Neural progenitor cell (in vitro differentiated cells): ENCODE results near the gene CHRNA7. TPM values are rescaled to one million over a fixed set of nuclear protein-coding genes. Genes with fewer than 3 reads are reported as not detected.
"Not testable (repeated sequence)": the region's sequence is repeated elsewhere in the genome, so short reads cannot be mapped to it uniquely, and the experiment has no call there.

ENCODE experiments used
- DNase-seq: peaks from one replicate; pipeline ENCODE4 v3.0.0-alpha.2; 2016; ENCODE audit warnings: low spot score
- H2AFZ ChIP-seq: fragments of 200-600 bp; sonication (generic); replicated peaks from 2 replicates; pipeline ENCODE4 v1.6.1; 2016; ENCODE audit warnings: antibody characterized with exemption
- H3F3A ChIP-seq: fragments of 200-600 bp; sonication (generic); 2 replicates; pipeline ENCODE4 v1.6.1; 2016; ENCODE audit warnings: antibody characterized with exemption, low read depth
- H3K27ac ChIP-seq: fragments of 200-600 bp; sonication (generic); 2 replicates; pipeline ENCODE4 v1.5.1; 2016; ENCODE audit warnings: mild to moderate bottlenecking
- H3K27me3 ChIP-seq: fragments of 200-600 bp; sonication (generic); 2 replicates; pipeline ENCODE4 v1.6.1; 2016; ENCODE audit warnings: mild to moderate bottlenecking, moderate library complexity
- H3K36me3 ChIP-seq: fragments of 200-600 bp; sonication (generic); 2 replicates; pipeline ENCODE4 v1.5.1; 2016
- H3K4me1 ChIP-seq: fragments of 200-600 bp; sonication (generic); 2 replicates; pipeline ENCODE4 v1.6.1; 2016; ENCODE audit warnings: mixed run types
- H3K4me2 ChIP-seq: fragments of 200-600 bp; sonication (generic); 2 replicates; pipeline ENCODE4 v1.6.1; 2016
- H3K4me3 ChIP-seq: fragments of 200-600 bp; sonication (generic); 2 replicates; pipeline ENCODE4 v1.5.1; 2016
- H3K79me2 ChIP-seq: fragments of 200-600 bp; sonication (generic); 2 replicates; pipeline ENCODE4 v1.6.1; 2016; ENCODE audit warnings: low read depth
- H3K9ac ChIP-seq: fragments of 200-600 bp; sonication (generic); 2 replicates; pipeline ENCODE4 v1.6.1; 2016
- H3K9me3 ChIP-seq: fragments of 200-600 bp; sonication (generic); 2 replicates; pipeline ENCODE4 v1.5.1; 2016; ENCODE audit warnings: low read depth
- H4K20me1 ChIP-seq: fragments of 200-600 bp; sonication (generic); 2 replicates; pipeline ENCODE4 v1.6.1; 2016; ENCODE audit warnings: low read depth
- H3K27ac Mint-ChIP-seq: 3 replicates; pipeline ENCODE4 v1.8.0; 2021; ENCODE audit warnings: mixed read lengths
- H3K27me3 Mint-ChIP-seq: 2 replicates; pipeline ENCODE4 v1.8.0; 2022; ENCODE audit warnings: low read depth, mild to moderate bottlenecking, inconsistent platforms, moderate library complexity, mixed read lengths; ENCODE audit not compliant: insufficient read depth
- H3K36me3 Mint-ChIP-seq: 3 replicates; pipeline ENCODE4 v1.8.0; 2021; ENCODE audit warnings: mixed read lengths
- H3K4me1 Mint-ChIP-seq: 3 replicates; pipeline ENCODE4 v1.8.0; 2021; ENCODE audit warnings: mixed read lengths
- H3K4me3 Mint-ChIP-seq: 3 replicates; pipeline ENCODE4 v1.8.0; 2021; ENCODE audit warnings: mild to moderate bottlenecking, moderate library complexity, mixed read lengths
- H3K9me3 Mint-ChIP-seq: 3 replicates; pipeline ENCODE4 v1.8.0; 2020; ENCODE audit warnings: mixed read lengths
- total RNA-seq: library from RNA; depleted of rRNA; stranded (reverse); fragments of >200 nt; gene quantifications from 2 replicates; pipeline ENCODE4 v1.2.3, GENCODE V29; 2015; ENCODE audit warnings: low replicate concordance

The CHRNA7 gene
- total RNA-seq, 1 donor from 2014 or later = 14.0 TPM

DNA sequence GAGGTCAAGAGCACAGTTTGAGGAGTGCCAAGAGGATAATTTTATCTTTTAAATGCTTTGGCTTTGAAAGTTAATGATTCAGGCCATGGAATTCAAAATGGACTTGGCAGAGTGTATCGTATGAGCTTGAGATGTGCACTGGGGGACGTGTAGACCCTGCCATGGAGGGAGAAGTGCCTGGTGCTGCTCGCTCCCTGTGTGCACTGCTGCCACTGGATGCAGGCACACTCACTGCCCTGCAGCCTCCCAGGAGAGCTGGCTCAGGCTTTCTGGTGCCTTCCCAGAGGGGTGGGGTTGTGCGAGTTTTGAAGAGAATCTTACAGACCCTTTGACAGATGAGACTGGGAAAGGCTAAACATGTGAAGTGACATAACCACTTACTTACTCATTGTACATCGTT is 135.5 kb downstream of the CHRNA7 start:
- not testable (repeated sequence) for H3K4me3 ChIP-seq, H3K4me1 ChIP-seq, H3K27me3 Mint-ChIP-seq, H3K36me3 Mint-ChIP-seq, H3F3A ChIP-seq, H3K36me3 ChIP-seq, H3K4me3 Mint-ChIP-seq, H3K27ac Mint-ChIP-seq, H3K79me2 ChIP-seq, H4K20me1 ChIP-seq, H3K27me3 ChIP-seq, H2AFZ ChIP-seq, H3K4me1 Mint-ChIP-seq, H3K9ac ChIP-seq, H3K27ac ChIP-seq, H3K9me3 ChIP-seq, DNase-seq, H3K9me3 Mint-ChIP-seq, H3K4me2 ChIP-seq

DNA sequence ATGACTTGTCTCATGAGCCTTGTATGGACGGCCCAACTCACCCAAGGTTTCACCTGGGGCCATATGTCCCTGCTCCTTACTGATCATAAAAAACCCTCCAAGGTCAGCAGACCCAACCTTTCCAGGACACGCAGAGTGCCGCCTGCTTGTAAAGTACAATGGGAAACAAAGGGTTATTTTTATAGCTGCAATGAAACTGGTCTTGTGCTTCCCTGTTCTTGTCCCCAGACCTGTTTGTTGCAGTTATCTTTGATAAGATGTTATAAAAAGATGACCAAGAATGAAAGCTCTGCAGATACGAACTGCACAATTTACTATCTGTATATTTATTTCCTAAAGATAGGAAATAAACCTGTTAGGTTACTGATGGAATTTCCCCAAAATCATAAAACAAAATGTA is 136.0 kb downstream of the CHRNA7 start:
- not testable (repeated sequence) for H3K9ac ChIP-seq, H3K27ac Mint-ChIP-seq, H3K9me3 ChIP-seq, H3K4me3 ChIP-seq, H3F3A ChIP-seq, H4K20me1 ChIP-seq, H3K4me1 ChIP-seq, H3K79me2 ChIP-seq, H3K27me3 Mint-ChIP-seq, DNase-seq, H3K4me2 ChIP-seq, H3K27me3 ChIP-seq, H3K27ac ChIP-seq, H3K4me3 Mint-ChIP-seq, H3K9me3 Mint-ChIP-seq, H2AFZ ChIP-seq, H3K4me1 Mint-ChIP-seq, H3K36me3 ChIP-seq, H3K36me3 Mint-ChIP-seq

DNA sequence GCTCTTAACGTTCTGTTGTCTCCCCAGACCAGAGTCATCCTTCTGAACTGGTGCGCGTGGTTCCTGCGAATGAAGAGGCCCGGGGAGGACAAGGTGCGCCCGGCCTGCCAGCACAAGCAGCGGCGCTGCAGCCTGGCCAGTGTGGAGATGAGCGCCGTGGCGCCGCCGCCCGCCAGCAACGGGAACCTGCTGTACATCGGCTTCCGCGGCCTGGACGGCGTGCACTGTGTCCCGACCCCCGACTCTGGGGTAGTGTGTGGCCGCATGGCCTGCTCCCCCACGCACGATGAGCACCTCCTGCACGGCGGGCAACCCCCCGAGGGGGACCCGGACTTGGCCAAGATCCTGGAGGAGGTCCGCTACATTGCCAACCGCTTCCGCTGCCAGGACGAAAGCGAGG is 137.6 kb downstream of the CHRNA7 start:
- DNase-seq, H3K27me3 ChIP-seq, H3K9me3 Mint-ChIP-seq, H3K27ac Mint-ChIP-seq, H2AFZ ChIP-seq, H3K27ac ChIP-seq, H3K4me3 ChIP-seq, H4K20me1 ChIP-seq, H3K4me3 Mint-ChIP-seq, H3K4me2 ChIP-seq, H3F3A ChIP-seq, H3K9me3 ChIP-seq, H3K4me1 Mint-ChIP-seq, H3K9ac ChIP-seq, H3K36me3 ChIP-seq, H3K36me3 Mint-ChIP-seq, H3K27me3 Mint-ChIP-seq, H3K4me1 ChIP-seq, H3K79me2 ChIP-seq: not testable (repeated sequence)

DNA sequence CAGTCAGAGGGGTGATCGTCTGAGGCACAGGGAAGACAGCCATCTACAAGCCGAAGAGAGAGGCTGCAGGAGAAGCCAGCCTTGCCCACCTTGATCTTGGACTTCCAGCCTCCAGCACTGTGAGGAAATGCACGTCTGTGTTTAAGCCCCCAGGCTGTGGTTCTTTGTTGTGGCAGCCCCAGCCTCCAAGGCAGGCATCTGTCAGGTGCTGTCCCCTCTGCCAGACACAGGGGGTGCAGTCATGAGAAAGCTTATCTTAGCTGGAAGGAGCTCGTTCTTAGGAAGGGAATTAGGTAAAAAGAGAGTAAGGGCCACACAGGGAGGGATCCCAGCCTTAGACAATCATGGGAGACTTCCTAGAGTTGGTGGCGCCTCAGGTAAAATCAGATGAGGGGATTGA is 150.3 kb downstream of the CHRNA7 start:
- H3K4me3 Mint-ChIP-seq, H3K4me3 ChIP-seq: not testable (repeated sequence)

DNA sequence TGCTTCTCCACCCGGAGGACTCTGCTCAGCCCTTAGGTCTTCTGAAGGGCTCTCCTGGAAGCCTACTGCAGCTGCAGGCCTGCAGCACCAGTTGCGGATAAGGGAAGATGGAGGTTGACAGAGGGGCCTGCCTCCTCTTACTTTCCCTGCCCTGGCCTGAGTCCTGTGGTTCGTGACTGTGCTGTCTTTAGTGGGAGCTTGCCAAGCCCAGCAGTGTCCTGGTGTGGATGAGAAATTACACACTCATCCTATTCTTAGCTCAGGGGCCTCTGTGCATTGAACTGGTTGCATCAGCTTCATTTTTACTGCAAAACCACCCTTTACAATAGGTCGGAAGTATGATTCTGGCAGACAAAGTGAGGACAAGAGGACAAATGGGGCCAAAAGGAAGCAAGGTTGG is 163.5 kb downstream of the CHRNA7 start:
- H3F3A ChIP-seq, H3K4me1 ChIP-seq, H3K9ac ChIP-seq, H3K4me2 ChIP-seq, H3K4me3 ChIP-seq, H4K20me1 ChIP-seq, H3K27ac Mint-ChIP-seq, H3K4me1 Mint-ChIP-seq, H3K27me3 Mint-ChIP-seq, DNase-seq, H3K27ac ChIP-seq, H3K4me3 Mint-ChIP-seq, H3K27me3 ChIP-seq, H3K79me2 ChIP-seq, H3K36me3 Mint-ChIP-seq, H3K9me3 Mint-ChIP-seq, H3K36me3 ChIP-seq, H2AFZ ChIP-seq, H3K9me3 ChIP-seq: not testable (repeated sequence)

More for the DNA sequence above, 150.3 kb downstream of the CHRNA7 start:
- H3K79me2 ChIP-seq, H3K27ac ChIP-seq, H3K9ac ChIP-seq, H3K36me3 ChIP-seq, H3K27ac Mint-ChIP-seq, DNase-seq, H4K20me1 ChIP-seq, H2AFZ ChIP-seq, H3K9me3 Mint-ChIP-seq, H3K4me1 Mint-ChIP-seq, H3K4me1 ChIP-seq, H3K27me3 Mint-ChIP-seq, H3K4me2 ChIP-seq, H3K9me3 ChIP-seq, H3F3A ChIP-seq, H3K36me3 Mint-ChIP-seq, H3K27me3 ChIP-seq: not testable (repeated sequence)

DNA sequence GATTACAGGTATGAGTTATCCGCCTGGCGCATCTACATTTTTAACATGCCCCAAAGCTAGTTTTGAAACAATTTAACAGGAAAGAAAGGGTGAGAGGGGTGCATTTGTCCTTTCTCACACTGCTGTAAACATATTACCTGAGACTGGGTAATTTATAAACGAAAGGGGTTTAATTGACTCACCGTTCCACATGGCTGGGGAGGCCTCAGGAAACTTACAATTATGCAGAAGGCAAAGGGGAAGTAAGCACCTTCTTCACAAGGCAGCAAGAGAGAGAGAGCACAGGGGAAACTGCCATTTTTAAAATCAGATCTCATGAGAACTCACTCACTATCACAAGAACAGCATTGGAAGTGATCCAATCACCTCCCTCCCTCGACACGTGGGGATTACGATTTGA is 165.9 kb downstream of the CHRNA7 start:
- DNase-seq, H3K4me3 ChIP-seq, H3K4me1 ChIP-seq, H3K9me3 ChIP-seq, H3K27ac Mint-ChIP-seq, H3K36me3 Mint-ChIP-seq, H3K9ac ChIP-seq, H3K9me3 Mint-ChIP-seq, H3K4me3 Mint-ChIP-seq, H3K27me3 ChIP-seq, H3F3A ChIP-seq, H4K20me1 ChIP-seq, H3K4me2 ChIP-seq, H3K4me1 Mint-ChIP-seq, H3K79me2 ChIP-seq, H2AFZ ChIP-seq, H3K36me3 ChIP-seq, H3K27ac ChIP-seq, H3K27me3 Mint-ChIP-seq: not testable (repeated sequence)

DNA sequence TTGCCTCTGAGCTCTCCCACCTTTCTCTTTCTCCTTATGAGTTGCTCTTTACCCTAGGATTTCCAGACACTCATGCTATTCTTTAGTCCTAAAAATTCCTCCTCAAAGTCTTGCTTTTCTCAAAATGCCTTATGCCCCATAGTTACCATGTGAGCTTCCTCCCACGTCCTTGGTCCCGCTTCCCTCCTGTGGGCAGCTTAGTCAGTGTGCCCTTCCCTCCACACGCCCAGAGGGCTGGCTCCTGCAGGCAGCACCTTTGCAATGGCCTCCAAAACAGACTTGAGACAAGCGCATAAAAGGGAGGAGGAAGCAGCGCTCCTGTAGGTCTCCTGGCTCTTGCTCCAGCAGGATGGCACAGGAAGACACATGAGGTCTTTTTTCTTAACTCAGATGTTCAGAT is 168.6 kb downstream of the CHRNA7 start:
- not testable (repeated sequence) for H3K9me3 ChIP-seq, H3K27me3 Mint-ChIP-seq, H2AFZ ChIP-seq, H3F3A ChIP-seq, H4K20me1 ChIP-seq, H3K4me1 Mint-ChIP-seq, H3K4me2 ChIP-seq, H3K27ac Mint-ChIP-seq, H3K27me3 ChIP-seq, H3K27ac ChIP-seq, H3K36me3 ChIP-seq, H3K79me2 ChIP-seq, DNase-seq, H3K36me3 Mint-ChIP-seq, H3K4me1 ChIP-seq, H3K9me3 Mint-ChIP-seq, H3K9ac ChIP-seq, H3K4me3 ChIP-seq, H3K4me3 Mint-ChIP-seq

DNA sequence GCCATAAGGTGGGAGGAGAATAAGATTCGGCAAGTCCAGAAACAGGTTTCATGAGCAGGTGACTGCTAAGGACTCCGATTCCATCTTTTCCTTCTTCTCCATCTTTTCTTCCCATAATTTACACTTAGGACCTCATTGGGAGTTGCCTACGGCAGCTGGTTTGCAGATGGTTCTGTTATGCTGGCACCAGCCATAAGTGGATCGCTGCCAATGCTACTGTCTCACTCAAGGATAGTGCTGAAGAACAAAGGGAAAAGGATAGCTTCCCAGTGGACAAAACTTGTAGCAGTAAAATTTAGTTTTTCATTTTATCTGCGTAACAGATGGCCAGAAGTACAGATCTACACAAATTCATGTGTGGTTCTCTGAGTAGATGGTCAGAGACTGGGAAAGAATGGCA is 178.8 kb downstream of the CHRNA7 start:
- not testable (repeated sequence) for H3K79me2 ChIP-seq, H3K4me3 ChIP-seq, H3K4me1 ChIP-seq, H2AFZ ChIP-seq, H3K9me3 ChIP-seq, H3K4me3 Mint-ChIP-seq, H3K27ac ChIP-seq, DNase-seq, H3K4me2 ChIP-seq, H3K36me3 Mint-ChIP-seq, H3K27ac Mint-ChIP-seq, H3F3A ChIP-seq, H3K9me3 Mint-ChIP-seq, H3K27me3 Mint-ChIP-seq, H3K36me3 ChIP-seq, H3K27me3 ChIP-seq, H3K4me1 Mint-ChIP-seq, H4K20me1 ChIP-seq, H3K9ac ChIP-seq
